B cell (primary cell): ENCODE results near the gene CATSPERB. TPM values are rescaled to one million over a fixed set of nuclear protein-coding genes. Genes with fewer than 3 reads are reported as not detected.
"Not testable (repeated sequence)": the region's sequence is repeated elsewhere in the genome, so short reads cannot be mapped to it uniquely, and the experiment has no call there.

Experiments
- ATAC-seq: fragments of 200-7000 bp; cut with Tn5 transposase; one replicate; pipeline ENCODE4 v1.10.0; 2021; ENCODE audit warnings: low read depth, mild to moderate bottlenecking, moderate number of reproducible peaks, moderate library complexity
- CTCF ChIA-PET: fragments of 350-600 bp; sonication (Branson Sonifier 250); formaldehyde crosslinking; loops from one replicate; lab custom pipeline; 2021; ENCODE audit warnings: antibody characterized with exemption, inconsistent platforms; lab: Charles Lee
- POLR2A ChIA-PET: fragments of 350-600 bp; sonication (Branson Sonifier 250); formaldehyde crosslinking; loops from one replicate; lab custom pipeline; 2021; ENCODE audit warnings: antibody characterized with exemption; lab: Charles Lee
- DNase-seq: peaks from one replicate; pipeline ENCODE4 v3.0.0; 2013
- H2AFZ ChIP-seq: 2 replicates; pipeline ENCODE4 v1.6.1; 2012; ENCODE audit warnings: mild to moderate bottlenecking, low read depth, low read length; ENCODE audit not compliant: insufficient read depth, poor library complexity, severe bottlenecking
- H3K27ac ChIP-seq, 2 donors: 1 replicate in 1 of 2; 2 replicates in 1 of 2; pipeline ENCODE4 v1.5.1; 2012 to 2013; ENCODE audit warnings: low read length in 2 of 2, mild to moderate bottlenecking in 2 of 2, moderate library complexity in 1 of 2
- H3K27me3 ChIP-seq, 4 experiments: fragments of 200-600 bp in 1 of 4; sonication (generic) in 1 of 4; replicated peaks in 1 of 4; 1 replicate in 2 of 4; 2 replicates in 2 of 4; pipeline versions ENCODE4 v1.6.1 to v1.7.0; 2013 to 2016; ENCODE audit warnings: low read length in 3 of 4, mild to moderate bottlenecking in 2 of 4, mixed read lengths in 1 of 4, moderate library complexity in 1 of 4; ENCODE audit not compliant: insufficient read depth in 4 of 4, control insufficient read depth in 3 of 4; ENCODE audit errors: control extremely low read depth in 1 of 4
- H3K36me3 ChIP-seq, 2 experiments: replicated peaks in 1 of 2; 1 replicate in 1 of 2; 2 replicates in 1 of 2; pipeline versions ENCODE4 v1.6.1 to v1.7.1; 2013; ENCODE audit warnings: low read length in 1 of 2; ENCODE audit not compliant: insufficient read depth in 2 of 2, control insufficient read depth in 1 of 2; ENCODE audit errors: control extremely low read depth in 1 of 2, extremely low read depth in 1 of 2
- H3K4me1 ChIP-seq, 2 donors: fragments of 200-600 bp in 1 of 2; sonication (generic) in 1 of 2; 1 replicate in 1 of 2; 2 replicates in 1 of 2; pipeline versions ENCODE4 v1.5.1 to v1.6.1; 2013 to 2017; ENCODE audit warnings: low read length in 2 of 2; ENCODE audit not compliant: control insufficient read depth in 2 of 2, insufficient read depth in 2 of 2
- H3K4me2 ChIP-seq: replicated peaks from 2 replicates; pipeline ENCODE3; 2012; ENCODE audit warnings: mild to moderate bottlenecking, low read depth, low read length; ENCODE audit not compliant: poor library complexity, severe bottlenecking
- H3K4me3 ChIP-seq, 5 experiments: fragments of 200-600 bp in 1 of 5; sonication (generic) in 1 of 5; 1 replicate in 3 of 5; 2 replicates in 2 of 5; pipeline versions ENCODE4 v1.5.1 to v1.7.0; 2011 to 2016; ENCODE audit warnings: low read length in 4 of 5, mild to moderate bottlenecking in 4 of 5, low read depth in 2 of 5, control low read depth in 1 of 5, moderate library complexity in 1 of 5; ENCODE audit not compliant: insufficient read depth in 1 of 5; ENCODE audit errors: control extremely low read depth in 1 of 5, extremely low read depth in 1 of 5
- H3K79me2 ChIP-seq: fragments of 200-600 bp; sonication (generic); one replicate; pipeline ENCODE4 v1.6.0; 2016; ENCODE audit warnings: low read length; ENCODE audit not compliant: control insufficient read depth, insufficient read depth
- H3K9ac ChIP-seq: fragments of 200-600 bp; sonication (generic); 2 replicates; pipeline ENCODE4 v1.6.1; 2017; ENCODE audit warnings: mild to moderate bottlenecking, low read length, moderate library complexity
- H3K9me3 ChIP-seq, 3 donors: one replicate each; pipeline versions ENCODE4 v1.6.1 to v1.7.1; 2013; ENCODE audit warnings: low read length in 2 of 3; ENCODE audit not compliant: control insufficient read depth in 2 of 3, insufficient read depth in 1 of 3; ENCODE audit errors: control extremely low read depth in 1 of 3
- H4K20me1 ChIP-seq: 2 replicates; pipeline ENCODE4 v1.6.0; 2012; ENCODE audit warnings: mild to moderate bottlenecking, low read length; ENCODE audit not compliant: insufficient read depth, control insufficient read depth, poor library complexity, severe bottlenecking
- H3K27ac Mint-ChIP-seq: one replicate; pipeline ENCODE4 v1.8.0; 2021; ENCODE audit warnings: mixed read lengths
- H3K27me3 Mint-ChIP-seq: one replicate; pipeline ENCODE4 v1.8.0; 2021; ENCODE audit warnings: mixed read lengths
- H3K4me1 Mint-ChIP-seq: one replicate; pipeline ENCODE4 v1.8.0; 2021; ENCODE audit warnings: mixed read lengths
- H3K4me3 Mint-ChIP-seq: one replicate; pipeline ENCODE4 v1.8.0; 2021; ENCODE audit warnings: mixed read lengths
- H3K9me3 Mint-ChIP-seq: one replicate; pipeline ENCODE4 v1.8.0; 2022; ENCODE audit warnings: mixed read lengths; ENCODE audit not compliant: insufficient read depth
- EZH2 ChIP-seq: IDR thresholded peaks from 2 replicates; pipeline ENCODE4 v1.6.1; 2012; ENCODE audit warnings: borderline replicate concordance, low read depth, mild to moderate bottlenecking, moderate library complexity, low read length; ENCODE audit not compliant: insufficient read depth, poor library complexity, severe bottlenecking
- WGBS: methylation state at CpG from one replicate; pipeline ENCODE4 v1.1.5; 2013; ENCODE audit warnings: missing lambda C conversion rate; ENCODE audit not compliant: insufficient coverage; 5-methylcytosine and 5-hydroxymethylcytosine counted together
- intact Hi-C: fragments of 100-400 bp; cut with micrococcal nuclease; formaldehyde crosslinking; loops from one replicate; pipeline ENCODE4 v1.10.0; 2022
- polyA plus RNA-seq: library from polyadenylated mRNA; depleted of rRNA; stranded (reverse); fragments of >200 nt; gene quantifications from 2 replicates; pipeline ENCODE4 v1.2.3, GENCODE V29; 2012
- total RNA-seq, 2 donors: library from RNA; stranded (reverse); fragments of 120-200 nt in 1 of 2; gene quantifications; 1 replicate in 1 of 2; 2 replicates in 1 of 2; pipeline versions ENCODE4 v1.2.3 to v1.2.4, GENCODE V29; 2013 to 2022
- TF ChIP-seq, protein P1 (sequence below): fragments of 200-600 bp; IDR thresholded peaks from one replicate; pipeline ENCODE4 v1.8.0; 2022; ENCODE audit warnings: antibody characterized with exemption, mild to moderate bottlenecking

The CATSPERB gene
- total and polyA plus RNA-seq, 2 donors (not counting 1 experiment from before 2014, with no cell fraction given), result 0.12 to 0.18 TPM

DNA sequence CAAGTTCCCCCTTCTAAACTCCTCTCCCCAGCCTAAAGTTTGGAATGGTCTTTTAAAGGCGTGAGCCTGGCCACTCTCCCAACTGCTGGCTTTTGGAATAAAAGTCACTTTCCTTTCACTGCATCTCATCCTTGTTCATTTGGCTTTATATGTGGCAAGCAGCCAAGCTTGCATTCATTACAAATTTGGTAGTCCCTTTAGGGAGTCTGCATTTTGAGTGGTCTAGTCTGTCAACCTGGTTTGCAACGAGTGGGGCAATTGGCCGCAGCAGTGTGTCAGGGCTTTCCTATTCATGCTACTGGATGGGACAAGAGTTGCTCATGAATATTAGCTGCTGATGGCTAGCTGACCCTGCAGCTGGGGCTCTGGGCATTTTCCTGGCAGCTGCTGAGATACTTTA, 57.0 kb downstream of the CATSPERB start:
- ChIA-PET POLR2A (no interaction called here), CTCF (no interaction called here)
- Histone ChIP-seq H3K9ac (no peak overlapping the region), H3K4me1 (no peaks in the 10 kb centered on the region), H3K27ac (no peak overlapping the region), H4K20me1 (no peaks in the 10 kb centered on the region), H3K4me3 (no peak overlapping the region), H2AFZ (no peak overlapping the region), H3K9me3 (peaks cover 1 to 7% (median 3%) of the 10 kb centered on the region in 3 donors), H3K79me2 (no peaks in the 10 kb centered on the region), H3K4me2 (no peak overlapping the region), H3K36me3 (no peaks in the 10 kb centered on the region), H3K27me3 (no peaks in the 10 kb centered on the region)
- Mint-ChIP-seq H3K4me3 (no peak overlapping the region), H3K27me3 (peaks cover 20% of the 10 kb centered on the region), H3K27ac (no peak overlapping the region), H3K4me1 (no peaks in the 10 kb centered on the region), H3K9me3 (peaks cover 7% of the 10 kb centered on the region)
- no peak for TF ChIP-seq EZH2
- TF ChIP-seq, protein P1, sequence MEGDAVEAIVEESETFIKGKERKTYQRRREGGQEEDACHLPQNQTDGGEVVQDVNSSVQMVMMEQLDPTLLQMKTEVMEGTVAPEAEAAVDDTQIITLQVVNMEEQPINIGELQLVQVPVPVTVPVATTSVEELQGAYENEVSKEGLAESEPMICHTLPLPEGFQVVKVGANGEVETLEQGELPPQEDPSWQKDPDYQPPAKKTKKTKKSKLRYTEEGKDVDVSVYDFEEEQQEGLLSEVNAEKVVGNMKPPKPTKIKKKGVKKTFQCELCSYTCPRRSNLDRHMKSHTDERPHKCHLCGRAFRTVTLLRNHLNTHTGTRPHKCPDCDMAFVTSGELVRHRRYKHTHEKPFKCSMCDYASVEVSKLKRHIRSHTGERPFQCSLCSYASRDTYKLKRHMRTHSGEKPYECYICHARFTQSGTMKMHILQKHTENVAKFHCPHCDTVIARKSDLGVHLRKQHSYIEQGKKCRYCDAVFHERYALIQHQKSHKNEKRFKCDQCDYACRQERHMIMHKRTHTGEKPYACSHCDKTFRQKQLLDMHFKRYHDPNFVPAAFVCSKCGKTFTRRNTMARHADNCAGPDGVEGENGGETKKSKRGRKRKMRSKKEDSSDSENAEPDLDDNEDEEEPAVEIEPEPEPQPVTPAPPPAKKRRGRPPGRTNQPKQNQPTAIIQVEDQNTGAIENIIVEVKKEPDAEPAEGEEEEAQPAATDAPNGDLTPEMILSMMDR, result no peak
- intact Hi-C loops, result no loop called here
- 94% methylated on average over 3 of the region's 3 CpGs for WGBS
- no peak for ATAC-seq
- DNase-seq, result no peak

DNA sequence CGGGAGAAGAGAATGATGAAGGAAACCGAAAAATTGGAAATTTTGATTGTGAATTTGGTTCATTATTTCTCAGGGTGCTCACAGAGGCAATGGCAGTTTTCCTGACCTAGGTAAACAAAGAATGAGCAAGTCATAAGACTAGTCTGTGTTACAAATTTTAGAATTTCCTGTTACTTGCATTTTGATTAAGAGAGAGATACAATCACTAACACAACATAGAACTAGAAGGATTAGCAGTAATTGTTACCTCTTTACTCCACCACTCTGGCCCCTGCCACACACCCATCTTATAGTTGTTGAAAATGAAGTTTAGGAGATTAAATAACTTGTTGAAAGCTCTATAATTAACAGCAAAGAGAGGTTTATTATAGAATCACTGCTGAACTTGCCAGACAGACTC, 62.0 kb downstream of the CATSPERB start:
- no peak overlapping the region for H3K4me2 ChIP-seq
- H3K27me3 ChIP-seq, result no peaks in the 10 kb centered on the region
- no peaks in the 10 kb centered on the region for H3K79me2 ChIP-seq
- intact Hi-C loops, result no loop called here
- no peaks in the 10 kb centered on the region for H3K9me3 Mint-ChIP-seq
- no peak overlapping the region for H2AFZ ChIP-seq
- no peak overlapping the region for H3K4me3 Mint-ChIP-seq
- peaks cover 1% of the 10 kb centered on the region for H3K27me3 Mint-ChIP-seq
- H3K4me3 ChIP-seq, result no peak overlapping the region
- H4K20me1 ChIP-seq, result no peaks in the 10 kb centered on the region
- WGBS, result 75% methylated on average over 2 of the region's 2 CpGs
- POLR2A ChIA-PET, result no interaction called here
- DNase-seq (no peak), ATAC-seq (no peak)
- no peak overlapping the region for H3K27ac ChIP-seq
- H3K4me1 Mint-ChIP-seq, result no peaks in the 10 kb centered on the region
- peaks cover 0 to 5% (median 0%) of the 10 kb centered on the region in 3 donors for H3K9me3 ChIP-seq
- CTCF ChIA-PET, result interaction anchor here (1.1 kb wide), 1 partner anchor 327 kb away, joined by 6 read pairs; no protein-coding TSS in a partner anchor
- no peak overlapping the region for H3K27ac Mint-ChIP-seq
- no peaks in the 10 kb centered on the region for H3K4me1 ChIP-seq
- H3K9ac ChIP-seq, result no peak overlapping the region
- H3K36me3 ChIP-seq, result no peaks in the 10 kb centered on the region
- TF ChIP-seq, protein P1, result no peak
- no peak for TF ChIP-seq EZH2

DNA sequence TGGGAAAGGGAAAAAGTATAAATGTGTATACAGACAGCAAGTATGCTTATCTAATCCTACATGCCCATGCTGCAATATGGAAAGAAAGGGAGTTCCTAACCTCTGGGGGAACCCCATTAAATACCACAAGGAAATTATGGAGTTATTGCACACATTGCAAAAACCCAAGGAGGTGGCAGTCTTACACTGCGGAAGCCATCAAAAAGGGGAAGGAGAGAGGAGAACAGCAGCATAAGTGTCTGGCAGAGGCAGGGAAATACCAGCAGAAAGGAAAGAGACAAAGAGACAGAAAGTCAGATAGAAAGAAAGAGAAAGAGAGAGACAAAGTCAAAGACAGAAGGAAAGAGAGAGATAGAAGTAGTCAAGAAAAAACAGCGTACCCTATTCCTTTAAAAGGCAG, 64.8 kb downstream of the CATSPERB start:
- peak; percentile 5 for DNase-seq
- H3K79me2 ChIP-seq, H3K4me1 ChIP-seq, H3K27me3 ChIP-seq, H3K27ac Mint-ChIP-seq, intact Hi-C loops, H4K20me1 ChIP-seq, H3K4me2 ChIP-seq, H3K9me3 Mint-ChIP-seq, POLR2A ChIA-PET, H3K4me3 ChIP-seq, CTCF ChIA-PET, H3K27me3 Mint-ChIP-seq, H2AFZ ChIP-seq, H3K4me3 Mint-ChIP-seq, H3K9ac ChIP-seq, H3K27ac ChIP-seq, H3K36me3 ChIP-seq, H3K4me1 Mint-ChIP-seq, H3K9me3 ChIP-seq, ATAC-seq: not testable (repeated sequence)
- WGBS, result 13% methylated on average over 1 of the region's 2 CpGs
